ENCODE measurements around the gene OR1B1.

The OR1B1 gene

GRCh38 chr9:122661416-122661815 is 4.0 kb upstream of the OR1B1 start, which contains the start of gene OR1L1:
Gene OR1L1 (plus strand): TSS chr9:122661716. CDS start chr9:122661716, 0 bp downstream.
- no peak for TF ChIP-seq CTCF (IDR thresholded peaks at IDR 0.05; ENCODE audit: borderline replicate concordance, extremely low read depth, low read length, poor library complexity, severe bottlenecking)
- no peak for TF ChIP-seq EZH2 (IDR thresholded peaks at IDR 0.05; ENCODE audit: borderline replicate concordance, low read depth, low read length, severe bottlenecking)
- Histone ChIP-seq H4K20me1 (ENCODE audit: insufficient read depth, low read length) (no peaks in the 10 kb centered on the region), H3K4me2 (ENCODE audit: insufficient read depth, low read length) (no peak within 1 kb of the TSS), H3K27me3 (ENCODE audit: insufficient read depth, low read length, poor library complexity) (no peaks in the 10 kb centered on the region), H3K4me3 (ENCODE audit: low read depth in 1 of 2, low read length in 2 of 2) (no peak within 1 kb of the TSS), H3K27ac (ENCODE audit: low read length) (no peak within 1 kb of the TSS), H3K79me2 (ENCODE audit: insufficient read depth, low read length) (no peaks in the 10 kb centered on the region), H3K9me3 (ENCODE audit: insufficient read depth, low read length, severe bottlenecking) (no peaks in the 10 kb centered on the region), H3K9ac (ENCODE audit: low read depth, low read length) (no peak within 1 kb of the TSS), H2AFZ (ENCODE audit: low read depth, low read length) (no peak within 1 kb of the TSS), H3K36me3 (ENCODE audit: insufficient read depth, low read length) (no peaks in the 10 kb centered on the region), H3K4me1 (ENCODE audit: insufficient read depth, low read length) (no peaks in the 10 kb centered on the region)
- no peak for ATAC-seq (ENCODE audit: insufficient read depth, low read depth)
- DNase-seq = no peak

GRCh38 chr9:122656378-122656777 is 1.0 kb downstream of the OR1B1 start:
- DNase-seq (no peak), ATAC-seq (ENCODE audit: insufficient read depth, low read depth) (no peak)
- no peaks in the 10 kb centered on the region for H4K20me1 ChIP-seq (ENCODE audit: insufficient read depth, low read length)
- TF ChIP-seq EZH2 (IDR thresholded peaks at IDR 0.05; ENCODE audit: borderline replicate concordance, low read depth, low read length, severe bottlenecking) (no peak), CTCF (IDR thresholded peaks at IDR 0.05; ENCODE audit: borderline replicate concordance, extremely low read depth, low read length, poor library complexity, severe bottlenecking) (no peak)
- no peaks in the 10 kb centered on the region for H3K9me3 ChIP-seq (ENCODE audit: insufficient read depth, low read length, severe bottlenecking)
- no peaks in the 10 kb centered on the region for H3K4me1 ChIP-seq (ENCODE audit: insufficient read depth, low read length)
- H3K79me2 ChIP-seq (ENCODE audit: insufficient read depth, low read length) = no peaks in the 10 kb centered on the region
- no peak overlapping the region for H3K9ac ChIP-seq (ENCODE audit: low read depth, low read length)
- no peaks in the 10 kb centered on the region for H3K36me3 ChIP-seq (ENCODE audit: insufficient read depth, low read length)
- no peak overlapping the region for H3K4me2 ChIP-seq (ENCODE audit: insufficient read depth, low read length)
- no peak overlapping the region for H2AFZ ChIP-seq (ENCODE audit: low read depth, low read length)
- no peak overlapping the region for H3K27ac ChIP-seq (ENCODE audit: low read length)
- H3K27me3 ChIP-seq (ENCODE audit: insufficient read depth, low read length, poor library complexity) = no peaks in the 10 kb centered on the region
- H3K4me3 ChIP-seq (ENCODE audit: low read depth in 1 of 2, low read length in 2 of 2) = no peak overlapping the region

DNA sequence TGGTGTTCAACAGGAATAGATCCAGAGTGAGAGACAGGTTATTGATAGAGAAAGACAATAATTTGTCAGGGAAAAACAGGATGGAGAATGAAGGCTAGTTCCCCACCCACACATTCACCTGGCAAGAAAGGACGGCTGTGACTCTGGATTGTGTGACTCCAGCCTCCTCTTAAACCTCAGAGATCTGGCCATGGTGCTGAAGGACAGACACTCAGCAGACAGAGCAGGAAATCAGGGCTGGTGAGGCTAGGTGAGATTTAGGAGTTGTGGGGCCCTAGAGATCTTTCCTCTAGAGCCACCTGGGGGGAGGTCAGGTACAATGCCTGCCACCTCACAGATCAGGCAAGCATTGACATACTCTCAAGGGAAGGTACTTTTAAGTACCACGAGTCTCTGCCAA is 15.2 kb downstream of the OR1B1 start:
- no peak for TF ChIP-seq CTCF (IDR thresholded peaks at IDR 0.05; ENCODE audit: borderline replicate concordance, extremely low read depth, low read length, poor library complexity, severe bottlenecking)
- no peak for TF ChIP-seq EZH2 (IDR thresholded peaks at IDR 0.05; ENCODE audit: borderline replicate concordance, low read depth, low read length, severe bottlenecking)
- no peak overlapping the region for H3K27ac ChIP-seq (ENCODE audit: low read length)
- H3K4me3 ChIP-seq (ENCODE audit: low read depth in 1 of 2, low read length in 2 of 2) = no peak overlapping the region
- no peaks in the 10 kb centered on the region for H3K4me1 ChIP-seq (ENCODE audit: insufficient read depth, low read length)
- no peaks in the 10 kb centered on the region for H3K9me3 ChIP-seq (ENCODE audit: insufficient read depth, low read length, severe bottlenecking)
- no peaks in the 10 kb centered on the region for H3K36me3 ChIP-seq (ENCODE audit: insufficient read depth, low read length)
- H3K79me2 ChIP-seq (ENCODE audit: insufficient read depth, low read length) = no peaks in the 10 kb centered on the region
- H3K27me3 ChIP-seq (ENCODE audit: insufficient read depth, low read length, poor library complexity) = no peaks in the 10 kb centered on the region
- ATAC-seq (ENCODE audit: insufficient read depth, low read depth) = 0 out of 3 replicates have a peak, but pooled peaks have one; percentile 49
- no peak overlapping the region for H3K4me2 ChIP-seq (ENCODE audit: insufficient read depth, low read length)
- no peaks in the 10 kb centered on the region for H4K20me1 ChIP-seq (ENCODE audit: insufficient read depth, low read length)
- peak; percentile 28 for DNase-seq
- H3K9ac ChIP-seq (ENCODE audit: low read depth, low read length) = no peak overlapping the region
- no peak overlapping the region for H2AFZ ChIP-seq (ENCODE audit: low read depth, low read length)

- H3K36me3 ChIP-seq (ENCODE audit: insufficient read depth, low read length) = no peaks in the 10 kb centered on the region
- H3K9me3 ChIP-seq (ENCODE audit: insufficient read depth, low read length, severe bottlenecking) = no peaks in the 10 kb centered on the region
- H3K79me2 ChIP-seq (ENCODE audit: insufficient read depth, low read length) = no peaks in the 10 kb centered on the region
- no peak overlapping the region for H3K27ac ChIP-seq (ENCODE audit: low read length)
- H2AFZ ChIP-seq (ENCODE audit: low read depth, low read length) = no peak overlapping the region
- no peak overlapping the region for H3K4me3 ChIP-seq (ENCODE audit: low read depth in 1 of 2, low read length in 2 of 2)
- no peak overlapping the region for H3K4me2 ChIP-seq (ENCODE audit: insufficient read depth, low read length)
- no peaks in the 10 kb centered on the region for H3K4me1 ChIP-seq (ENCODE audit: insufficient read depth, low read length)
- H4K20me1 ChIP-seq (ENCODE audit: insufficient read depth, low read length) = no peaks in the 10 kb centered on the region
- DNase-seq (no peak), ATAC-seq (ENCODE audit: insufficient read depth, low read depth) (no peak)
- no peak overlapping the region for H3K9ac ChIP-seq (ENCODE audit: low read depth, low read length)
- no peaks in the 10 kb centered on the region for H3K27me3 ChIP-seq (ENCODE audit: insufficient read depth, low read length, poor library complexity)
- TF ChIP-seq EZH2 (IDR thresholded peaks at IDR 0.05; ENCODE audit: borderline replicate concordance, low read depth, low read length, severe bottlenecking) = no peak
- TF ChIP-seq CTCF (IDR thresholded peaks at IDR 0.05; ENCODE audit: borderline replicate concordance, extremely low read depth, low read length, poor library complexity, severe bottlenecking) = no peak
Measured at GRCh38 chr9:122619996-122620395, 37.4 kb downstream of the OR1B1 start.

Data from DND-41 (cell line).